K562 (cell line): ENCODE results near the gene RUVBL1. TPM values are rescaled to one million over a fixed set of nuclear protein-coding genes. Genes with fewer than 3 reads are reported as not detected.

Experiments
- BCOR ChIP-seq: fragments of 450-650 bp; IDR thresholded peaks from 2 replicates; pipeline ENCODE4 v1.6.1; 2016
- BRD9 ChIP-seq: fragments of 450-650 bp; IDR thresholded peaks from 2 replicates; pipeline ENCODE4 v1.6.1; 2018; ENCODE audit warnings: low read depth; ENCODE audit not compliant: partially characterized antibody
- ESRRB ChIP-seq: fragments of 250-450 bp; sonication (Bioruptor Pico); IDR thresholded peaks from 2 replicates; pipeline ENCODE4 v1.5.0; 2020; ENCODE audit warnings: mild to moderate bottlenecking, moderate library complexity, borderline replicate concordance
- HNRNPUL1 ChIP-seq: fragments of 200-400 bp; formaldehyde crosslinking; IDR thresholded peaks from 2 replicates; pipeline ENCODE4 v1.6.1; 2017; ENCODE audit warnings: low read length
- KDM1A ChIP-seq, 2 experiments: fragments of 450-650 bp; IDR thresholded peaks; 2 replicates each; pipeline ENCODE4 v1.6.1; 2016; ENCODE audit warnings: mild to moderate bottlenecking in 2 of 2
- KDM5B ChIP-seq: fragments of 200-600 bp; sonication (generic); IDR thresholded peaks from 2 replicates; pipeline ENCODE4 v1.6.1; 2012; ENCODE audit warnings: low read depth, mild to moderate bottlenecking, moderate library complexity, low read length, control low read depth, inconsistent platforms; ENCODE audit not compliant: insufficient replicate concordance
- MXI1 ChIP-seq: IDR thresholded peaks from 2 replicates; pipeline ENCODE4 v1.6.1; 2011; ENCODE audit warnings: low read depth, mild to moderate bottlenecking, improper control_type of control experiment, low read length
- NFXL1 ChIP-seq: fragments of 450-650 bp; formaldehyde crosslinking; IDR thresholded peaks from 2 replicates; pipeline ENCODE4 v1.4.0; 2021; ENCODE audit warnings: mild to moderate bottlenecking
- NR3C1 ChIP-seq: sonication (generic); formaldehyde crosslinking; IDR thresholded peaks from 2 replicates; pipeline ENCODE4 v1.8.1; 2022; ENCODE audit warnings: missing genetic modification reagents
- PRPF4 ChIP-seq: fragments of 200-400 bp; formaldehyde crosslinking; IDR thresholded peaks from one replicate; pipeline ENCODE4 v1.6.1; 2017; ENCODE audit warnings: low read length, low read depth, mild to moderate bottlenecking; ENCODE audit not compliant: insufficient read depth, poor library complexity, severe bottlenecking
- SETDB1 ChIP-seq: IDR thresholded peaks from one replicate; pipeline ENCODE4 v1.6.1; 2012; ENCODE audit warnings: low read length, control low read depth, inconsistent platforms
- SREBF1 ChIP-seq: fragments of 150-350 bp; IDR thresholded peaks from 2 replicates; pipeline ENCODE4 v1.6.1; 2014; ENCODE audit warnings: antibody characterized with exemption, low read depth, low read length, borderline replicate concordance
- ZBTB7A ChIP-seq: IDR thresholded peaks from 2 replicates; pipeline ENCODE4 v1.6.1; 2011; ENCODE audit warnings: low read depth, mild to moderate bottlenecking, low read length, moderate library complexity, borderline replicate concordance; ENCODE audit not compliant: control insufficient read depth
- ZNF212 ChIP-seq: fragments of 450-650 bp; formaldehyde crosslinking; IDR thresholded peaks from 2 replicates; pipeline ENCODE4 v1.4.0; 2020; ENCODE audit warnings: mild to moderate bottlenecking
- ZNF224 ChIP-seq: sonication (generic); formaldehyde crosslinking; IDR thresholded peaks from 2 replicates; pipeline ENCODE4 v1.8.0; 2022; ENCODE audit warnings: mild to moderate bottlenecking, missing genetic modification reagents
- ZNF347 ChIP-seq: fragments of 450-650 bp; formaldehyde crosslinking; IDR thresholded peaks from 2 replicates; pipeline ENCODE4 v1.4.0; 2020; ENCODE audit warnings: low read depth, mild to moderate bottlenecking, moderate library complexity
- ZNF407 ChIP-seq: fragments of 450-650 bp; IDR thresholded peaks from 2 replicates; pipeline ENCODE4 v1.6.1; 2016; ENCODE audit warnings: low read depth
- ZNF586 ChIP-seq: fragments of 450-650 bp; formaldehyde crosslinking; conservative IDR thresholded peaks from 2 replicates; pipeline ENCODE4 v1.4.0; 2020; ENCODE audit warnings: mild to moderate bottlenecking, moderate library complexity
- ZNF77 ChIP-seq: fragments of 250-450 bp; sonication (Bioruptor Pico); IDR thresholded peaks from 2 replicates; pipeline ENCODE4 v1.5.0; 2020
- ZNF830 ChIP-seq: fragments of 250-450 bp; sonication (Bioruptor Pico); IDR thresholded peaks from 2 replicates; pipeline ENCODE4 v1.5.0; 2021; ENCODE audit warnings: mild to moderate bottlenecking
- polyA plus RNA-seq, 8 experiments: library from polyadenylated mRNA; depleted of rRNA in 4 of 8; stranded (reverse) in 5 of 8; unstranded in 3 of 8; fragments of >200 nt; fragmentation: Nextera tagmentation in 2 of 8; fragmentation: Illumina TruSeq in 1 of 8; extraction: Ambion mirVana in 2 of 8; extraction: Trizol in 1 of 8; gene quantifications; 2 replicates each; pipeline versions ENCODE4 v1.2.1 to v1.2.3, GENCODE V29; 2011 to 2014; ENCODE audit warnings: inconsistent platforms in 1 of 8, missing spikeins in 1 of 8
- total RNA-seq, 7 experiments: library from RNA; depleted of rRNA in 6 of 7; stranded (reverse); fragments of >200 nt in 6 of 7; fragmentation: Illumina TruSeq in 2 of 7; extraction: Trizol in 2 of 7; gene quantifications; 2 replicates each; pipeline versions ENCODE4 v1.2.1 to v1.2.3, GENCODE V29; 2011 to 2021; ENCODE audit warnings: low replicate concordance in 1 of 7
- TF ChIP-seq, protein P1 (sequence below): fragments of 250-450 bp; sonication (Bioruptor Pico); IDR thresholded peaks from 2 replicates; pipeline ENCODE4 v1.8.0; 2022; ENCODE audit warnings: inconsistent platforms

The RUVBL1 gene
- total and polyA plus RNA-seq, 9 of the 15 experiments (the other 6 are each of a cell fraction or from before 2014, with no cell fraction given) = 20.7 to 147 (median 113) TPM

GRCh38 chr3:128051837-128052594 lies 71.6 kb downstream of the RUVBL1 start, which contains the start of gene SEC61A1 (continued):
- TF ChIP-seq NFXL1 (CRISPR knock-in tag) = no peak
- TF ChIP-seq ZNF830 = no peak
- TF ChIP-seq SETDB1 = no peak
- TF ChIP-seq KDM1A (IDR thresholded peaks at IDR 0.05) = no peak
- TF ChIP-seq MXI1 = no peak
- TF ChIP-seq ZNF347 (CRISPR knock-in tag) = no peak
- TF ChIP-seq PRPF4 = no peak
- TF ChIP-seq ZBTB7A = no peak
- TF ChIP-seq BCOR = peak; percentile 94
- no peak for TF ChIP-seq ZNF407
- TF ChIP-seq ZNF212 (CRISPR knock-in tag) = no peak
- no peak for TF ChIP-seq ZNF77 (CRISPR knock-in tag)
- TF ChIP-seq KDM5B = peak; percentile 83
- no peak for TF ChIP-seq ESRRB (CRISPR knock-in tag)
- no peak for TF ChIP-seq HNRNPUL1
- TF ChIP-seq NR3C1 (CRISPR knock-in tag) = no peak
- no peak for TF ChIP-seq BRD9
- no peak for TF ChIP-seq ZNF586 (CRISPR knock-in tag)
- TF ChIP-seq ZNF224 (CRISPR knock-in tag) = no peak
- TF ChIP-seq, protein P1, sequence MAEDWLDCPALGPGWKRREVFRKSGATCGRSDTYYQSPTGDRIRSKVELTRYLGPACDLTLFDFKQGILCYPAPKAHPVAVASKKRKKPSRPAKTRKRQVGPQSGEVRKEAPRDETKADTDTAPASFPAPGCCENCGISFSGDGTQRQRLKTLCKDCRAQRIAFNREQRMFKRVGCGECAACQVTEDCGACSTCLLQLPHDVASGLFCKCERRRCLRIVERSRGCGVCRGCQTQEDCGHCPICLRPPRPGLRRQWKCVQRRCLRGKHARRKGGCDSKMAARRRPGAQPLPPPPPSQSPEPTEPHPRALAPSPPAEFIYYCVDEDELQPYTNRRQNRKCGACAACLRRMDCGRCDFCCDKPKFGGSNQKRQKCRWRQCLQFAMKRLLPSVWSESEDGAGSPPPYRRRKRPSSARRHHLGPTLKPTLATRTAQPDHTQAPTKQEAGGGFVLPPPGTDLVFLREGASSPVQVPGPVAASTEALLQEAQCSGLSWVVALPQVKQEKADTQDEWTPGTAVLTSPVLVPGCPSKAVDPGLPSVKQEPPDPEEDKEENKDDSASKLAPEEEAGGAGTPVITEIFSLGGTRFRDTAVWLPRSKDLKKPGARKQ (CRISPR knock-in tag) = no peak
- TF ChIP-seq SREBF1 = no peak
